Trophoblast cell (in vitro differentiated cells and primary cell): ENCODE results near the gene ITSN2.

Source experiments
- DNase-seq, 2 donors: peaks; one replicate each; pipeline ENCODE4 v3.0.0-alpha.2; 2016
- H2AFZ ChIP-seq: 2 replicates; pipeline ENCODE4 v1.6.1; 2013; ENCODE audit warnings: low read length, moderate library complexity, mild to moderate bottlenecking; ENCODE audit not compliant: insufficient read depth, poor library complexity
- H2AK5ac ChIP-seq: 2 replicates; pipeline ENCODE4 v1.6.1; 2013; ENCODE audit warnings: mild to moderate bottlenecking, low read length
- H2BK120ac ChIP-seq: 2 replicates; pipeline ENCODE4 v1.6.1; 2013; ENCODE audit warnings: low read length, mild to moderate bottlenecking, moderate library complexity; ENCODE audit not compliant: insufficient read depth, poor library complexity
- H2BK12ac ChIP-seq: 2 replicates; pipeline ENCODE4 v1.6.1; 2013; ENCODE audit warnings: mild to moderate bottlenecking, low read length, moderate library complexity
- H2BK5ac ChIP-seq: 2 replicates; pipeline ENCODE4 v1.6.1; 2013; ENCODE audit warnings: low read length, low read depth, moderate library complexity, mild to moderate bottlenecking; ENCODE audit not compliant: poor library complexity
- H3K14ac ChIP-seq: 2 replicates; pipeline ENCODE4 v1.6.1; 2013; ENCODE audit warnings: mild to moderate bottlenecking, low read length
- H3K18ac ChIP-seq: 2 replicates; pipeline ENCODE4 v1.6.1; 2013; ENCODE audit warnings: mild to moderate bottlenecking, low read length
- H3K23ac ChIP-seq: 2 replicates; pipeline ENCODE4 v1.6.1; 2013; ENCODE audit warnings: low read length
- H3K27ac ChIP-seq: 2 replicates; pipeline ENCODE4 v1.5.1; 2013; ENCODE audit warnings: low read depth, mild to moderate bottlenecking, inconsistent platforms, low read length, moderate library complexity
- H3K27me3 ChIP-seq: 2 replicates; pipeline ENCODE4 v1.6.1; 2013; ENCODE audit warnings: inconsistent platforms, mild to moderate bottlenecking, low read length, moderate library complexity; ENCODE audit not compliant: insufficient read depth
- H3K36me3 ChIP-seq, 2 experiments: 1 replicate in 1 of 2; 2 replicates in 1 of 2; pipeline ENCODE4 v1.6.1; 2013; ENCODE audit warnings: low read length in 2 of 2, mild to moderate bottlenecking in 2 of 2, moderate library complexity in 1 of 2; ENCODE audit not compliant: insufficient read depth in 2 of 2, control insufficient read depth in 1 of 2
- H3K4ac ChIP-seq: 2 replicates; pipeline ENCODE4 v1.6.1; 2013; ENCODE audit warnings: low read depth, mild to moderate bottlenecking, low read length, moderate library complexity
- H3K4me1 ChIP-seq, 2 experiments: 1 replicate in 1 of 2; 2 replicates in 1 of 2; pipeline ENCODE4 v1.6.1; 2013; ENCODE audit warnings: low read length in 2 of 2, mild to moderate bottlenecking in 2 of 2, moderate library complexity in 1 of 2; ENCODE audit not compliant: insufficient read depth in 2 of 2, control insufficient read depth in 1 of 2
- H3K4me2 ChIP-seq: 2 replicates; pipeline ENCODE4 v1.6.1; 2013; ENCODE audit warnings: inconsistent platforms, mild to moderate bottlenecking, low read length, moderate library complexity
- H3K4me3 ChIP-seq: 2 replicates; pipeline ENCODE4 v1.5.1; 2013; ENCODE audit warnings: mild to moderate bottlenecking, low read depth, low read length, inconsistent platforms
- H3K79me1 ChIP-seq: one replicate; pipeline ENCODE4 v1.6.1; 2013; ENCODE audit warnings: low read length
- H3K79me2 ChIP-seq: 2 replicates; pipeline ENCODE4 v1.6.1; 2013; ENCODE audit warnings: low read length, mild to moderate bottlenecking; ENCODE audit not compliant: control insufficient read depth, insufficient read depth, poor library complexity
- H3K9ac ChIP-seq: 2 replicates; pipeline ENCODE4 v1.6.1; 2013; ENCODE audit warnings: mild to moderate bottlenecking, low read length
- H3K9me3 ChIP-seq: 2 replicates; pipeline ENCODE4 v1.6.1; 2013; ENCODE audit warnings: low read depth, mild to moderate bottlenecking, control low read depth, inconsistent platforms, low read length; ENCODE audit not compliant: insufficient read depth
- H4K12ac ChIP-seq: 2 replicates; pipeline ENCODE4 v1.6.1; 2013; ENCODE audit warnings: low read depth, mild to moderate bottlenecking, low read length, moderate library complexity
- H4K8ac ChIP-seq: 2 replicates; pipeline ENCODE4 v1.6.1; 2013; ENCODE audit warnings: low read depth, mild to moderate bottlenecking, low read length, moderate library complexity
- H4K91ac ChIP-seq: one replicate; pipeline ENCODE4 v1.6.1; 2013; ENCODE audit warnings: low read depth, mild to moderate bottlenecking, low read length, moderate library complexity
- WGBS: extraction: QIAGEN DNeasy Blood & Tissue Kit; methylation state at CpG from one replicate; pipeline ENCODE4 v1.1.7; 2013; ENCODE audit warnings: missing lambda C conversion rate; ENCODE audit not compliant: insufficient read length, insufficient coverage; ENCODE audit errors: extremely low coverage; 5-methylcytosine and 5-hydroxymethylcytosine counted together

The ITSN2 gene

DNA sequence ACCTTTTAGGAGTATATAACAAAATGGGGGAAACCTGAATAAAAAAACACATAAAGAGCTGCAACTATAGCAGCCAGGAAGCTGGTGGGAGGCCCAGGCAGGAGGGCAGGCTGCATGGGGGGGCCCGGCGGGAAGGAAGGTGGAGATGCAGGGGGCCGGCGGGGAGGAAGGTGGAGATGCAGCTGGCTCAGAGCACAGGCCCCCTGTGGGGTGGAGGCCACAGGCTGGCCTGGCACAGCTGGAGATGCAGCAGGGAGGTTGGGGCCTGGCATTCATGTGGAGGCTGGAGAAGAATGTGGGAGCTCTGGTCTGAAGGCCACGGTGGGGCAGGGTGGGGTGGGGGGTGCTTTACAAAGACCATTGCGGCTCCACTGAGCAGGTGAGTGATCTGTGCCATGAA is 154.1 kb downstream of the ITSN2 start:
- H3K23ac ChIP-seq, result no peak overlapping the region
- H3K79me2 ChIP-seq, result no peaks in the 10 kb centered on the region
- H3K9me3 ChIP-seq, result no peaks in the 10 kb centered on the region
- no peaks in the 10 kb centered on the region for H3K4me1 ChIP-seq
- no peak overlapping the region for H2BK5ac ChIP-seq
- H2AFZ ChIP-seq, result no peak overlapping the region
- H3K4me2 ChIP-seq, result no peak overlapping the region
- no peak overlapping the region for H4K8ac ChIP-seq
- no peak overlapping the region for H4K91ac ChIP-seq
- H3K36me3 ChIP-seq, result peaks cover 30 to 42% of the 10 kb centered on the region in 2 experiments
- no peak for DNase-seq
- no peak overlapping the region for H3K9ac ChIP-seq
- no peak overlapping the region for H3K4me3 ChIP-seq
- no peak overlapping the region for H3K4ac ChIP-seq
- no peaks in the 10 kb centered on the region for H3K27me3 ChIP-seq
- no peak overlapping the region for H2BK12ac ChIP-seq
- no peak overlapping the region for H2AK5ac ChIP-seq
- H3K14ac ChIP-seq, result no peak overlapping the region
- H3K79me1 ChIP-seq, result no peaks in the 10 kb centered on the region
- H3K18ac ChIP-seq, result no peak overlapping the region
- no peak overlapping the region for H3K27ac ChIP-seq
- WGBS, result no CpG with 5 or more reads among the region's 6 CpGs
- no peak overlapping the region for H4K12ac ChIP-seq
- no peak overlapping the region for H2BK120ac ChIP-seq

DNA sequence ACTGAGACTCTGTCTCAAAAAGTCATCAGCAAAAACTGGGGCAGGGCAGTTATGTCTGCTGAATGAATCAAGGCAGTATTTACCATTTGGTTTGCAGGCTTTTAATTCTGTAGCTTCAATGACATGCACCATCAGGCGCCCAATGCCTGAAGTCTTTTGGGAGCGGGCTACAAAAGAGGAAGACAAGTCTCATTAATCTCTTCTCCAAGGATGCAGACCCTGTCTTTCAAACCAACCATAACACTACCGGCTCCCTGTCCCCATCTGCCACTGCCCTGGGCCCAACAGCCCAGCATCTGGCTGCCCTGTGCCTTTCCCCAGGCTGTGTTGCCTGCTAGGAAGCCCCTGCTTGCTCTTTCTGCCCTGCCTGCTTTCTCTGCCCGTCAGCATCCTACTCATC is 155.2 kb downstream of the ITSN2 start:
- H4K91ac ChIP-seq, result no peak overlapping the region
- H3K4ac ChIP-seq, result no peak overlapping the region
- H3K79me1 ChIP-seq, result no peaks in the 10 kb centered on the region
- no peaks in the 10 kb centered on the region for H3K79me2 ChIP-seq
- no peaks in the 10 kb centered on the region for H3K9me3 ChIP-seq
- no peak overlapping the region for H2BK5ac ChIP-seq
- H3K4me1 ChIP-seq, result no peaks in the 10 kb centered on the region
- H3K27ac ChIP-seq, result no peak overlapping the region
- DNase-seq, result no peak
- no CpG with 5 or more reads among the region's 4 CpGs for WGBS
- H4K12ac ChIP-seq, result no peak overlapping the region
- H3K14ac ChIP-seq, result no peak overlapping the region
- H3K27me3 ChIP-seq, result no peaks in the 10 kb centered on the region
- H2BK12ac ChIP-seq, result no peak overlapping the region
- no peak overlapping the region for H3K9ac ChIP-seq
- H2AFZ ChIP-seq, result no peak overlapping the region
- H2AK5ac ChIP-seq, result no peak overlapping the region
- H3K4me3 ChIP-seq, result no peak overlapping the region
- H3K36me3 ChIP-seq, result peaks cover 30 to 37% of the 10 kb centered on the region in 2 experiments
- no peak overlapping the region for H3K4me2 ChIP-seq
- H3K23ac ChIP-seq, result no peak overlapping the region
- H4K8ac ChIP-seq, result no peak overlapping the region
- H3K18ac ChIP-seq, result no peak overlapping the region
- no peak overlapping the region for H2BK120ac ChIP-seq

DNA sequence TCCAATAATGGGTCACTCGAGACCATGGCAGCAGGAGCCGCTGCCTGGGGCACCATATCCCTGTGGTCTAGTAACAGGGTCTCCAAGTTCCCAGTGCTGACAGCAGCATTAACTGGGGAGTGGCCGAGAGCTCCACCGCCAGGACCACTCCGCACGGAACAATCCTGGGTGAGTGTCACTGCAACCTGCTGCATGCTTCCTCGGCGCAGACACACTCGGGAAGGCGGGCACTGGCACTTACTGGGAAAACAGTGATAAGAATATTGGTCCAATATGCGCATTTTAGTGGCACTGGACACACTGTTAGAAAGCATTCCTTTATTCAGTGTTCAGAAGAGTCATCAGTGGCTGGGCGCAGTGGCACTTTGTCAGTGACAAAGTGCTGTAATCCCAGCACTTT is 155.8 kb downstream of the ITSN2 start:
- peaks cover 29 to 34% of the 10 kb centered on the region in 2 experiments for H3K36me3 ChIP-seq
- no peak overlapping the region for H3K14ac ChIP-seq
- H3K79me1 ChIP-seq, result no peaks in the 10 kb centered on the region
- no peak overlapping the region for H2BK12ac ChIP-seq
- H2AFZ ChIP-seq, result no peak overlapping the region
- no peak overlapping the region for H3K27ac ChIP-seq
- no peaks in the 10 kb centered on the region for H3K27me3 ChIP-seq
- H2AK5ac ChIP-seq, result no peak overlapping the region
- H3K79me2 ChIP-seq, result no peaks in the 10 kb centered on the region
- H3K4me1 ChIP-seq, result no peaks in the 10 kb centered on the region
- no peak overlapping the region for H4K8ac ChIP-seq
- no peak overlapping the region for H2BK120ac ChIP-seq
- H3K4me2 ChIP-seq, result no peak overlapping the region
- H3K4me3 ChIP-seq, result no peak overlapping the region
- no peak overlapping the region for H3K4ac ChIP-seq
- H4K12ac ChIP-seq, result no peak overlapping the region
- H4K91ac ChIP-seq, result no peak overlapping the region
- H2BK5ac ChIP-seq, result no peak overlapping the region
- no peak for DNase-seq
- WGBS, result no CpG with 5 or more reads among the region's 12 CpGs
- H3K18ac ChIP-seq, result no peak overlapping the region
- no peaks in the 10 kb centered on the region for H3K9me3 ChIP-seq
- no peak overlapping the region for H3K9ac ChIP-seq
- no peak overlapping the region for H3K23ac ChIP-seq

DNA sequence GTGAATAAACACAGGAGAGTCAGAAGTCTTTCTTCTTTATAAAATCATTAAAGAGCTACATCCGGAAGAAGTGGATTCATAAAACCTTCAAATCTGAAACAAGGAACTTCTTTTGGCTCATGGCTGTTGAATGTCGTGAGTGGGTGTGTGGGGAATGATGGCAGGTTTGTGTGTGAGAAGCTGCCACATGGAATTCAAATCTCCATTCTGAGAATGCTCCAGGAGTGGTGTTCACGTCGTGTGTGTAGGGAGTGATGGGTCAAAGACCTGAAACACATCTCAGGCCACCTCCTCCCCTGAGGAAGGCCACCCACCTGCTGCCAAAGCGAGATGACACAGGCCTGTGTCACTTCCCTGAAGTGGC is 156.6 kb downstream of the ITSN2 start:
- H2BK12ac ChIP-seq, result no peak overlapping the region
- H2BK120ac ChIP-seq, result no peak overlapping the region
- H2BK5ac ChIP-seq, result no peak overlapping the region
- H3K27ac ChIP-seq, result no peak overlapping the region
- WGBS, result no CpG with 5 or more reads among the region's 5 CpGs
- H3K4me1 ChIP-seq, result no peaks in the 10 kb centered on the region
- H3K27me3 ChIP-seq, result no peaks in the 10 kb centered on the region
- no peaks in the 10 kb centered on the region for H3K79me2 ChIP-seq
- H3K9ac ChIP-seq, result no peak overlapping the region
- no peak overlapping the region for H3K4me3 ChIP-seq
- H3K23ac ChIP-seq, result no peak overlapping the region
- no peak overlapping the region for H4K8ac ChIP-seq
- H3K9me3 ChIP-seq, result no peaks in the 10 kb centered on the region
- H3K4ac ChIP-seq, result no peak overlapping the region
- no peak overlapping the region for H3K14ac ChIP-seq
- peaks cover 23 to 27% of the 10 kb centered on the region in 2 experiments for H3K36me3 ChIP-seq
- no peaks in the 10 kb centered on the region for H3K79me1 ChIP-seq
- DNase-seq, result no peak
- H2AFZ ChIP-seq, result no peak overlapping the region
- no peak overlapping the region for H4K91ac ChIP-seq
- H4K12ac ChIP-seq, result no peak overlapping the region
- H3K4me2 ChIP-seq, result no peak overlapping the region
- no peak overlapping the region for H2AK5ac ChIP-seq
- H3K18ac ChIP-seq, result no peak overlapping the region
